DMS114 treated with DMSO at 0.1 percent for 48 hours (cell line): Measurements from ENCODE around the gene USP43.
"Not testable (repeated sequence)": the region's sequence is repeated elsewhere in the genome, so short reads cannot be mapped to it uniquely, and the experiment has no call there.

ENCODE experiments used
- DNase-seq: peaks from one replicate; lab custom pipeline; 2025; ENCODE audit not compliant: unreplicated experiment; lab: John Stamatoyannopoulos, UW

USP43 gene, protein sequence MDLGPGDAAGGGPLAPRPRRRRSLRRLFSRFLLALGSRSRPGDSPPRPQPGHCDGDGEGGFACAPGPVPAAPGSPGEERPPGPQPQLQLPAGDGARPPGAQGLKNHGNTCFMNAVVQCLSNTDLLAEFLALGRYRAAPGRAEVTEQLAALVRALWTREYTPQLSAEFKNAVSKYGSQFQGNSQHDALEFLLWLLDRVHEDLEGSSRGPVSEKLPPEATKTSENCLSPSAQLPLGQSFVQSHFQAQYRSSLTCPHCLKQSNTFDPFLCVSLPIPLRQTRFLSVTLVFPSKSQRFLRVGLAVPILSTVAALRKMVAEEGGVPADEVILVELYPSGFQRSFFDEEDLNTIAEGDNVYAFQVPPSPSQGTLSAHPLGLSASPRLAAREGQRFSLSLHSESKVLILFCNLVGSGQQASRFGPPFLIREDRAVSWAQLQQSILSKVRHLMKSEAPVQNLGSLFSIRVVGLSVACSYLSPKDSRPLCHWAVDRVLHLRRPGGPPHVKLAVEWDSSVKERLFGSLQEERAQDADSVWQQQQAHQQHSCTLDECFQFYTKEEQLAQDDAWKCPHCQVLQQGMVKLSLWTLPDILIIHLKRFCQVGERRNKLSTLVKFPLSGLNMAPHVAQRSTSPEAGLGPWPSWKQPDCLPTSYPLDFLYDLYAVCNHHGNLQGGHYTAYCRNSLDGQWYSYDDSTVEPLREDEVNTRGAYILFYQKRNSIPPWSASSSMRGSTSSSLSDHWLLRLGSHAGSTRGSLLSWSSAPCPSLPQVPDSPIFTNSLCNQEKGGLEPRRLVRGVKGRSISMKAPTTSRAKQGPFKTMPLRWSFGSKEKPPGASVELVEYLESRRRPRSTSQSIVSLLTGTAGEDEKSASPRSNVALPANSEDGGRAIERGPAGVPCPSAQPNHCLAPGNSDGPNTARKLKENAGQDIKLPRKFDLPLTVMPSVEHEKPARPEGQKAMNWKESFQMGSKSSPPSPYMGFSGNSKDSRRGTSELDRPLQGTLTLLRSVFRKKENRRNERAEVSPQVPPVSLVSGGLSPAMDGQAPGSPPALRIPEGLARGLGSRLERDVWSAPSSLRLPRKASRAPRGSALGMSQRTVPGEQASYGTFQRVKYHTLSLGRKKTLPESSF

DNA sequence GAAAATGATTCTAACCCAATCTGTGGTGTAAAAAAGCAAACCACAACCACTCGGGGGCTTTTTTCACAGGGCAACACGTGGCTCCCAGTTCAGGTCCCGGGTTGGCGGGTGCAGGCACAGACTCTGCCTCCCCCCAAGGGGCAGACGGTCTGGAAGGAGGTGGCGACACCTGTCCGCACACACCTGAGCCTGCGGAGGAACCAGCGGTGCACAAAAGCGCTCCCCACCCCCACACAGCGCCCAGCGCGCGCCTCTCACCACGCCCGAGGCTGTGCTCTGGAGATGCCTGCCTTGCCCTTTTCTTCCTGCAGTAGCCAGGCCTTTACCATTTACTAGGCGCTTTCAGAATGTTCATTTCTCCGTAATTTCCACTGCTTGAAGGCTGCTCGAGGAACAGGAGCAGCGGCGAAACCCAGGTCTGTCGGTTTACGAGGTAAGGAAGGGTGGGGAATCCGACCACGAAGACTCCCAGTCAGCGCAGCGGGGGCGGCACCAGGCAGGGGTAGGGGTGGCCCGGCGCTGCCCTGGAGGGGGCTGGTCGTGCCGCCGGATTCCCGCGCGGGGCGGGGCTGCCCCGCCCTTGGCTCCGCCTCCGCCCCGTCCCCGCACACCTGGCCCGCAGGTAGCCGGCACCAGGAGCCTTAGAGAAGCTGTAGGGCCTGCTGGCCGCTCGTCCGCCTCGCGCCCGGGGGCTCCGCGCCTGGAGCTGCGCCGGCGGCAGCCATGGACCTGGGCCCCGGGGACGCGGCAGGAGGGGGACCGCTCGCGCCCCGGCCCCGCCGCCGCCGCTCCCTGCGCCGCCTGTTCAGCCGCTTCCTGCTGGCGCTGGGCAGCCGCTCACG is at the start of gene USP43:
Gene USP43 (plus strand): TSS at position 608 of the 842 bp plus-strand sequence. CDS start 116 bp downstream, at position 724.
- DNase-seq, result no peak

DNA sequence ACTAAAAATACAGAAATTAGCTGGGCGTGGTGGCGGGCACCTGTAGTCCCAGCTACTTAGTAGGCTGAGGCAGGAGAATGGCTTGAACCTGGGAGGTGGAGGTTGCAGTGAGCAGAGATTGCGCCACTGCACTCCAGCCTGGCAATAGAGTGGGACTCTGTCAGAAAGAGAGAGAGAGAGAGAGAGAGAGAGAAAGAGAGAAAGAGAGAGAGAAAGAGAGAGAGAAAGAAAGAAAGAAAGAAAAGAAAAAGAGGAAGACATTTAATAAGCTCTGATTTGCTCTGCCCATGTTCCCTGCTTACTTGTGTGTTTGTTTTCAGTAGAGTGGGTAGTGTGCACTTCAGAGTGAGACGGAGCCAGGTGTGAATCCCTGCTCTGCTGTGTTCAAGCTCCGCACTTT is 47.7 kb upstream of the USP43 start:
- not testable (repeated sequence) for DNase-seq

DNA sequence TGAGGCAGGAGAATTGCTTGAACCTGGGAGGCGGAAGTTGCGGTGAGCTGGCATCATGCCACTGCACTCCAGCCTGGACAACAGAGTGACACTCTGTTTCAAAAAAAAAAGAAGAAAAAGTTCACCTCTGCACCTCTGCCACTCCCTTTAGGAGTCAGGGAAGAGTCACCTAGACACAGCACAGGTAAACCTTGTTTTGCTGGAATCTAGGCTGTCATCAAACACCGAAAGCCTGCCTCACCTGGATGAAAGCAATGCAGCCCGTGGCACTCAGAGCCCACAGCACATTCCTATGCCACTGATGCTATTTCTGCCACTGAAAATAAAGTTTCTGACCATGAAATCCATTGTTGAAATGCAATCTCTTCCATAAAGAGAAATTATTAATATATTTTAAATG is 46.7 kb upstream of the USP43 start:
- no peak for DNase-seq

DNA sequence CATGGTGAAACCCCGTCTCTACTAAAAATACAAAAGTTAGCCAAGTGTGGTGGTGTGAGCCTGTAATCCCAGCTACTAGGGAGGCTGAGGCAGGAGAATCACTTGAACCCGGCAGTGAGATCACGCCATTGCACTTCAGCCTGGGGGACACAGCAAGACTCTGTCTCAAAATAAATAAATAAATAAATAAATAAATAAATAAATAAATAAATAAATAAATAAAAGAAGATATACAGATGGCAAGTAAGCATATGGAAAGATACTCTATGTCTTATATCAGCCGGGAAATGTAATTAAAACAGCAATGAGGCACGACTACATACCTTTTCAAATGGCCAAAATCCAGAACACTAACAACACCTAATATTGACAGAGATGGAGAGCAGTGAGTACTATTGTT is 40.7 kb upstream of the USP43 start:
- DNase-seq, result not testable (repeated sequence)

DNA sequence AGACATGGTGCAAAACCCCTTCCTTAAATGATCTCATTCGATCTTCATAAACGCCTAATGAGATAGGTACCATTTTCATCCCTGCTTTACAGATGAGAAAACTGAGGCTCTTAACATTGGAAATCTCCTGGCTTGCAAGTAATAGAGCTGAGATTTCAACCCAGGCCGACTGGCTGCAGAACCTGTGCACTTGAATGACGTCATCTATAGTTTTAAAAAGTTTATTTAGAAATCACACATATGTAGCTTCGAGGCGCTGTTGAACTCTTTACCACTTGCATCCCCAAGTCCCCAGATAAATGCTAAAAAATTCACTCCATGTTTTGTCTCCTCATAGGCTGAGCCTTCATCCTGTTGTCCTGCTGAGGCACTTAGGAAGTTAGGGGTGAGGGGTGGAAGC is 38.9 kb upstream of the USP43 start:
- no peak for DNase-seq

DNA sequence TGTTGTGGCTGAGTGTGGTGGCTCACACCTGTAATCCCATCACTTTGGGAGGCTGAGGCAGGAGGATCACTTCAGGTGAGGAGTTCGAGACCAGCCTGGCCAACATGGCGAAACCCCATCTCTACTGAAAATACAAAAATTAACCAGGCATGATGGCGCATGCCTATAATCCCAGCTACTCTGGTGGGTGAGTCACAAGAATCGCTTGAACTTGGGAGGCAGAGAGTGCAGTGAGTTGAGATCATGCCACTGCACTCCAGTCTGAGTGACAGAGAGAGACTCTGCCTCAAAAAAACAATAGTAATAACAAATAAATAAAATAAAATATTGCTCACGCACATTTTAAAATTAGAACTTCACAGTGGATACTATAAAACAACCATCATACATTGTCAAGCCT is 38.3 kb upstream of the USP43 start:
- DNase-seq, result not testable (repeated sequence)

DNA sequence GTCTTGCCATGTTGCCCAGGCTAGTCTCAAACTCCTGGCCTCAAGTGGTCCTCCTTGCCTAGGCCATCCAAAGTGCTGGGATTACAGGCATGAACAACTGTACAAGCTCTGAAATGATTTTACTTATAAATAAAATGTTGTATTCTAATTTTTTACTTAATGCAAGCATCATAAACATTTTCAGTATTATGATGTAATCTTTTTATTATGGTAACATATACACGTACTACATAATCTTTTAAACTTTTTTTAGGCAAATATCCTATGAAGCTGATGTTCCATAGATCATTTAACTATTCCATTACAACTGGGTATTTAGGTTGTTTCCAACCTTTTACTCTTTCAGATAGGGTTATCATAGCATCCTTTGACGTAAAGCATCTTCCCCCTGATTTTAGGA is 33.8 kb upstream of the USP43 start:
- no peak for DNase-seq

DNA sequence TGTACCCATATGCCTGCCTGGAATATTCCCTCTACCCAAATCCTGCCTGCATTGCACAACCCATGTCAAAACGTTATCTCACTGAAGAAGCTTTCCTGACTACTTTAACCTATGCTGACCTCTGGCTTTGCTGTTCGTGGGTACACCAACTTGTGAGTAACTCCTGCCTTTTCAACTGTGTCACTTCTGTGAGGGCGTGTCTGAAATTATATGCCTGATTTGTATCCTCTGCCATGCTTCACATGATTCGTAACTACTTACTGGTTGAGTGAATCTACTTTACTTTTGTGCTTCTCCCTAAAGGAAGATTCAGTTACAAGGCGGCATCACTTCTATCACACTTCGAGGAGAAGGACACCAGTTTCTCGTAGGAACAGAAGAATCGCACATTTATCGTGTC is 33.3 kb upstream of the USP43 start:
- no peak for DNase-seq

DNA sequence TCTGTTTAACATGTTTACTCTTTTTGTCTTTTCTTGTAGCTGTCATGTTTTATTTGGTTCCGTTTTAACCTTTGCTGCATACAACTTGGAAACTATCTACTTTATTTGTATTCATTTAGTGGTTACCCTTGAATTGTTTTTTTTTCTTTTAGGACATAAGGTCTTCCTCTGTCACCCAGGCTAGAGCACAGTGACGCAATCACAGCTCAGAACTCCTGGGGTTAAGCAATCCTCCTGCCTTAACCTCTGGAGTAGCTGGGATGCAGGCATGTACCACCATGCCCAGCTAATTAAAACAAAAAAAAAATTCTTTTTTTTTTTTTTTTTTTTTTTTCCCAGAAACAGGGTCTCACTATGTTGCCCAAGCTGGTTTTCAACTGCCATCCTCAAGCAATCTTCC is 29.8 kb upstream of the USP43 start:
- no peak for DNase-seq

DNA sequence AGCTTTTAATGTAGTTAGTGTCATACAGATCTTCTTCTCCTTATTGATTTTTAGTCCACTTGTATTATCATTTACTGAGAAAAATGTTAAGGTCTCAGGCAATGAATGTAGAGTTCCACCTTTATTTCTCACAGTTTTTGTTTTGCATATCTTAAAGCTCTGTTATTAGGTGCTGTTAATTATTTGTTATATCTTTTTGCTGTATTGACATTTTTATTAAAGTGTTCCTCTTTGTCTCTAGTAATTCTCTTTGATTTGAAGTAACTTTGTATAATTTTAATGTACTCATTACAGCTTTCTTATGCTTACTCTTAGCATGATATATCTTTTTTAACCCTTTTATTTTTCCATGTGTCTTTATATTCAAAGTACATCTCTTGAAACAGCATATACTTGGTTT is 22.4 kb upstream of the USP43 start:
- DNase-seq, result no peak

DNA sequence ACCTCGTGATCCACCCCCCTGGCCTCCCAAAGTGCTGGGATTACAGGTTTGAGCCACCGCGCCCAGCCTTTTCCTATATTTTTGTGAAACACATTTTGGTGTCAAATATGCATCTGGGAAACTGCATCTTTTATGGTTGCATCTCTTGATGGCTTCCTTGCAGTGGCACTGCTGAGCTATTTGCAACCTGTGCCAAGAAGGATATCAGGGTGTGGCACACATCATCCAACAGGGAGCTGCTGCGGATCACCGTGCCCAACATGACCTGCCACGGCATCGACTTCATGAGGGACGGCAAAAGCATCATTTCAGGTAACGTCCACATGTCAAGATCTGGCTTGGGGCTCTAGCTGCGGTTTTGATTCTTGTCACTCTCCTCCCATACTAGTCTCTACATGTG is 16.8 kb upstream of the USP43 start:
- no peak for DNase-seq

DNA sequence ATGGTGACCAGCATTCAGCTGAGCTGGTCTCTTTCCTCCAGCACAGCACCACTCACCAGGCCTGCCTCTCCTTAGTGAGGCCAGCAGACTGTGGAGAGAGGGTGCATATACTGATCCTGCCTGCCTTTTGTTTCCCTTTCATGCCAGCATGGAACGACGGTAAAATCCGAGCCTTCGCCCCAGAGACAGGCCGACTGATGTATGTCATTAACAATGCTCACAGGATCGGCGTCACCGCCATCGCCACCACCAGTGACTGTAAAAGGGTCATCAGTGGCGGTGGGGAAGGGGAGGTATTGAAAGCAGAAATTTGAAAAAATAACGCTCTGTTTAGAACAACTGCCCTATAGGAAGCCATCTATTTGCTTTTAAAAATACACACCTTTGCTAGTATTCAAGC is 12.6 kb upstream of the USP43 start:
- no peak for DNase-seq

DNA sequence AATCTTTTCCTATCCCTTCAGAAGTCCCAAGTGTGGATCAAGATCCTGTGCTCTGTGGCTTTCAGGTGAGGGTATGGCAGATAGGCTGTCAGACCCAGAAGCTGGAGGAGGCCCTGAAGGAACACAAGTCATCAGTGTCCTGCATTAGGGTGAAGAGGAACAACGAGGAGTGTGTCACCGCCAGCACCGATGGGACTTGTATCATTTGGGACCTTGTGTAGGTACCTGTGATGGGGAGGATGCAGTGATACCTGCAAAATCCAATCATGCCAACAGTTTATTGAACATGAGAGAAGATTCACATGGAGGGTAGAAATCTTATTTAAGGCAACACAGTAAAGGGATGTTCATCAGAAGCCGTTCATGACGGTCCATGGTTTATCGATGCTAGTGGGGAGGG is 10.0 kb upstream of the USP43 start:
- no peak for DNase-seq

DNA sequence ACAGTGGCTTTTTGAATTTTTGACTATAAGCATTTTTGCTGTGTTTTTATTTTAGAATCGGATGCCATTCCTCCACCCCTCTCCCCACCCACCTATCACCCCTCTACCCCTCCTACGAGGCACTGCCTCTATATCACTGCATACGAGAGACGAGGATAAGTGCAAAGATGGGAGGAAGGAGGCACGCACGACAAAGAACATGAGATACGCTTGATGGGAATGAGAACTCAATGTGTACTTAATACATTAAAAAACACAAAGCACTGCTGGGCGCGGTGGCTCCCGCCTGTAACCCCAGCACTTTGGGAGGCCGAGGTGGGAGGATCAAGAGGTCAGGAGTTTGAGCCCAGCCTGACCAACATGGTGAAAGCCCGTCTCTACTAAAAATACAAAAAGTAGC is 8.8 kb upstream of the USP43 start:
- DNase-seq, result no peak

DNA sequence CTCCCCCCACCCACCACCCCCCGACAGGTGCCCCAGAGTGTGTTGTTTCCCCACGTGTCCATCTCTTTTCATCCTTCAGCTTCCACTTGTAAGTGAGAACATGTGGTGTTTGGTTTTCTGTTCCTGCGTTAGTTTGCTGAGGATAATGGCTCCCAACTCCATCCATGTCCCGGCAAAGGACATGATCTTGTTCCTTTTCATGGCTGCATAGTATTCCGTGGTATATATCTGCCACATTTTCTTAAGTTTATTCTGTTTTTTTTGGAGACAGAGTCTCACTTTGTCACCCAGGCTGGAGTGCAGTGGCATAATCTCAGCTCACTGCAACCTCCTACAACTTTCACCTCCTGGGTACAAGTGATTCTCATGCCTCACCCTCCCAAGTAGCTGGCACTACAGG is 4.9 kb upstream of the USP43 start:
- not testable (repeated sequence) for DNase-seq

DNA sequence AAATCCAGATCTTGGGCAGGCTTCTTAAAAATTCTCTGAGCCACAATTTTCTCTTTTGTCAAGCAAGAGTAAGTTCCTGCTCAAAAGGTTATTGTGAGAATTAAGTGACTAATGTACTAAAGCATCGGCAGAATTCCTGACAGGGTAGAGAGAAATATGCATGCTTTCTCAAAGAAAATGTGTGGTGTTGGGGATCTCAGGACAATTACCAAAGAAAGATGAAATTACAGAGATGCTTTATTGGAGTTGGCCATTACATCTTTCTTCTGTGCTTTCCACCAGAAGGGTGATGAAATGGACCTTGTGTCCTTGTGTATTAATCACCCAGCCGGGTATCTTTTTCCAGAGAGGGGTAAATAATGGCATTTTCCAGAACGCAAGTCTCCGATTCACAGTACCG is 1.7 kb upstream of the USP43 start:
- no peak for DNase-seq

DNA sequence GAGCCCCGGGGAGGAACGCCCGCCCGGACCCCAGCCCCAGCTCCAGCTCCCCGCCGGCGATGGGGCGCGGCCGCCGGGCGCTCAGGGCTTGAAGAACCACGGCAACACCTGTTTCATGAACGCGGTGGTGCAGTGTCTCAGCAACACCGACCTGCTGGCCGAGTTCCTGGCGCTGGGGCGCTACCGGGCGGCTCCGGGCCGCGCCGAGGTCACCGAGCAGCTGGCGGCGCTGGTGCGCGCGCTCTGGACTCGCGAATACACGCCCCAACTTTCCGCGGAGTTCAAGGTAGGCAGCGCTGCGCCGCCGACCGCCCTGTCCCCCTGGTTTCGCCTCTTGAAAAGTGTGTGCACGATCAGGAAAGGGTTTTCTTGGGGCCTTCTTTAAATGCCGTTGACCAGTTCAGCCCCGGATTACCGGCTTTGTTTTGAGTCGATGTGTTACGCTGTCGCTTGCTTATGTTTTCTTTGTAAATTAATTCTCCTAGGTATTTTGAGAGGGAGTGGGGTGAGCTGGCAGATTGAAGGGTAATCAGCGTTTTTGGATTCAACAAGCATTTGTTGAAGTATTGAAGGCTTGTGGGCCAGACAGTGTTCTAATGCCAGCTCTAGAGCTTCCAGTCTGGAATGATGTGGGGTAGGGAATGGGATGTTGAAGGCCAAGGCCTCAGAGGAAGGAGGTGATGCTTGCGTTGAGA is 681 bp downstream of the USP43 start:
- no peak for DNase-seq

DNA sequence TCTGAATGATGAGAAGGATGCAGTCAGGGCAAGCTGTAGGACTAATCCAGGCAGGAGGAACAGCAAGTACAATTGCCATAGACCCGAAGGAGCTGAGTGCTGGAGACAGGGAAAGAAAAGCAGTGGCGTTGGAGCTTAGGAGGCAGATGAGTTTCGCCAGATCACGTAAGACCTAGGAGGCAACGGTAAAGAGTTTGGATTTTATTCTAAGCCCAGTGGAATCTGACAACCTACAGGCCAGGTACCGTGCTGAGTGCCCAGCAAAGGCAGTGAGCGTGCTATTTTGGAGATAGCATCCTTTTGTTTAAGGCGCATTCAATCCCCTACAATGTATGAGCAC is 1.2 kb downstream of the USP43 start:
- peak; percentile 43 for DNase-seq

DNA sequence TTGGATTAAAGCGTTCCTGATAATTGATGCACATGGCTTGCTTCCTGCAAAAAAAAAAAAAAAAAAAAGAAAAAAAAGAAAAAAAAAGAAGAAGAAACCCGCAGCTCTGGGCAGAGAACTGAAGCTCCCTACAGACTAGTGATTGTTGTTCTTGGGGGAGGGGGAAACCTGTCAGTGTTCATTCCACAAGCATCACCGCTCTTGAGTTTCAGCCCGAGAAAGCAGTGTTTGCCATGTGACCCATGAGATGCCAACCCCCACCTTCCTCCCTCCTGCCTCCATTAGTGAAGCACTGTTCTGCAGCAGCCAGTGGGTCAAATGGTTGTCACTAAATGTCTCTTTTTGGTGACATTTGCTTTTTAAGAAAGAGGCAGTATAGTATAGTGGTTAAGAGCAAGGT is 1.7 kb downstream of the USP43 start:
- DNase-seq, result no peak

DNA sequence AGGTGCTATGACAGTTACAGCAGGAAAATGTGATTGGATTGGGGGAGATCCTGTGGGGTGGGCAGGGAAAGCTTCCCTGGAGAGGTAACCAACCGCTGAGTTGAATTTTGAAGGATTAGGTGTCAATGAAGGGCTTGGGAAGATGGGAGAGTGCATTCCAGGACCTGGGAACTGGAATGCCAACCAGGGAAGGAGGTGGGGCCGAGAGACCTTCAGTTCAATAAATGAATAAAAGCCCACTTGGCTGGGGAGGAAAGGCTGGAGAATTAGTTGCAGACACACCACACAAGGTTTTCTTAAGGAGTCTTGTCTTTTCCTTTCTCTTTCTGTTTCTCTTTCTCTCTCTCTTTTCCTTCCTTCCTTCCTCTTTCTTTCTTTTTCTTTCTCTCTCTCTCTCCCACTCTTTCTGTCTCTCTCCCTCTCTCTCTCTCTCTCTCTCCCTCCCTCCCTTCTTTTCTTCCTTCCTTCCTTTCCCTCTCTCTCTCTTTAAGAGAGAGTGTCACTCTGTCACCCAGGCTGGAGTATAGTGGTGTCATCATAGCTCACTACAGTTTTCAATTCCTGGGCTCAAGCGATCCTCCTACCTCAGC is 3.3 kb downstream of the USP43 start:
- no peak for DNase-seq
